ENCODE data around the gene ANGEL2.
A peak's percentile ranks its signal among the peaks of the same experiment; 100 is the strongest.

ANGEL2 gene

GRCh38 chr1:212950243-212951125 lies 65.2 kb downstream of the ANGEL2 start, which contains the start of gene VASH2:
TSS of gene VASH2 (plus strand) at chr1:212950541. CDS start at chr1:212951543, 1,002 bp downstream.
- DNase-seq = peak; percentile 75

- DNase-seq = no peak
These were observed 65.9 kb downstream of the ANGEL2 start for GRCh38 chr1:212949771-212950170.

GRCh38 chr1:212946872-212947271 lies 68.8 kb downstream of the ANGEL2 start:
- DNase-seq = no peak

GRCh38 chr1:212945463-212946160 lies 70.1 kb downstream of the ANGEL2 start:
- DNase-seq = no peak

GRCh38 chr1:212945056-212945455 lies 70.6 kb downstream of the ANGEL2 start:
- no peak for DNase-seq

- DNase-seq = no peak
These were observed 71.3 kb downstream of the ANGEL2 start for GRCh38 chr1:212944229-212944901.

- no peak for DNase-seq
These were observed 72.3 kb downstream of the ANGEL2 start for GRCh38 chr1:212943393-212943710.

- no peak for DNase-seq
These were observed 72.8 kb downstream of the ANGEL2 start for GRCh38 chr1:212942679-212943392.

Data from activated CD4-positive, alpha-beta T cell treated with anti-CD3 and anti-CD28 coated beads, Interleukin-2, Interleukin-6, amounts not matched to agents 100 ng/mL and 50 ng/mL, durations not matched to agents 16 hours and 8 hours (primary cell).